ENCODE measurements around the gene FAM89A.

FAM89A gene

GRCh38 chr1:231074046-231074445 lies 34.0 kb upstream of the FAM89A start:
- H3K4me3 ChIP-seq (ENCODE audit: low read depth, low read length): no peak overlapping the region
- no peak for TF ChIP-seq CTCF (IDR thresholded peaks at IDR 0.05; ENCODE audit: low read depth, low read length)

- TF ChIP-seq CTCF (IDR thresholded peaks at IDR 0.05; ENCODE audit: low read depth, low read length): no peak
- H3K4me3 ChIP-seq (ENCODE audit: low read depth, low read length): no peak overlapping the region
These were observed 33.3 kb upstream of the FAM89A start for GRCh38 chr1:231073331-231073730.

- no peak for TF ChIP-seq CTCF (IDR thresholded peaks at IDR 0.05; ENCODE audit: low read depth, low read length)
- H3K4me3 ChIP-seq (ENCODE audit: low read depth, low read length): no peak overlapping the region
These were observed 32.5 kb upstream of the FAM89A start for GRCh38 chr1:231072502-231073094.

- no peak overlapping the region for H3K4me3 ChIP-seq (ENCODE audit: low read depth, low read length)
- no peak for TF ChIP-seq CTCF (IDR thresholded peaks at IDR 0.05; ENCODE audit: low read depth, low read length)
These were observed 32.0 kb upstream of the FAM89A start for GRCh38 chr1:231072041-231072440.

GRCh38 chr1:231070758-231071444 lies 30.8 kb upstream of the FAM89A start:
- H3K4me3 ChIP-seq (ENCODE audit: low read depth, low read length): no peak overlapping the region

GRCh38 chr1:231069333-231069732 lies 29.3 kb upstream of the FAM89A start:
- no peak for TF ChIP-seq CTCF (IDR thresholded peaks at IDR 0.05; ENCODE audit: low read depth, low read length)

More at GRCh38 chr1:231070758-231071444, 30.8 kb upstream of the FAM89A start:
- TF ChIP-seq CTCF (IDR thresholded peaks at IDR 0.05; ENCODE audit: low read depth, low read length): no peak

GRCh38 chr1:231068762-231069161 lies 28.7 kb upstream of the FAM89A start:
- H3K4me3 ChIP-seq (ENCODE audit: low read depth, low read length): no peak overlapping the region
- no peak for TF ChIP-seq CTCF (IDR thresholded peaks at IDR 0.05; ENCODE audit: low read depth, low read length)

More at GRCh38 chr1:231069333-231069732, 29.3 kb upstream of the FAM89A start:
- no peak overlapping the region for H3K4me3 ChIP-seq (ENCODE audit: low read depth, low read length)
